Endothelial cell of umbilical vein (primary cell): ENCODE results near the gene NUAK1.

ENCODE experiments used
- EZH2 ChIP-seq: IDR thresholded peaks from 2 replicates; pipeline ENCODE4 v1.6.1; 2012; ENCODE audit warnings: borderline replicate concordance, low read depth, mild to moderate bottlenecking, moderate library complexity, low read length, inconsistent platforms; ENCODE audit not compliant: severe bottlenecking
- GATA2 ChIP-seq: IDR thresholded peaks from 2 replicates; pipeline ENCODE4 v1.7.0; 2011; ENCODE audit warnings: low read depth, mild to moderate bottlenecking, moderate library complexity, mixed read lengths, low read length; ENCODE audit not compliant: insufficient read length, insufficient read depth
- POLR2A ChIP-seq: IDR thresholded peaks from 2 replicates; pipeline ENCODE4 v1.6.1; 2012; ENCODE audit warnings: low read depth, mild to moderate bottlenecking, control low read depth, low read length
- POLR2AphosphoS5 ChIP-seq: IDR thresholded peaks from 2 replicates; pipeline ENCODE4 v1.6.1; 2012; ENCODE audit warnings: low read depth, mild to moderate bottlenecking, control low read depth, low read length, moderate library complexity; ENCODE audit not compliant: insufficient read depth
- TF ChIP-seq, protein P1 (sequence below), 2 donors: IDR thresholded peaks; 1 replicate in 1 of 2; 2 replicates in 1 of 2; pipeline ENCODE4 v1.5.1; 2011; ENCODE audit warnings: low read length in 2 of 2, mild to moderate bottlenecking in 2 of 2, moderate library complexity in 2 of 2, control low read depth in 1 of 2, inconsistent platforms in 1 of 2, low read depth in 1 of 2; ENCODE audit not compliant: insufficient read depth in 1 of 2; ENCODE audit errors: extremely low read depth in 1 of 2

DNA sequence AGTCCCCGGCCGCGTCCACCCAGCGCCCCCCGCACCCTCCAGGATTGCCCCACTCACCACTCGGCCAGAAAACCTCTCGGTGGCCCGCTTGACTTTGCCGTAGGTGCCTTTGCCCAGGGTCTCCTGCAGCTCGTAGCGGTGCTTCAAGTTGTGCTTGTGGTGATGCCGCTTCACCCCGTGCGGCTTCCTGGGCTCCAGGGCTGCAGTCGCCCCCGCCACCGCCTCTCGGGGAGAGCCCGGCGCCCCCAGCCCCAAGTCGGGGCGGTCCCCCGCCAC lies 459 bp downstream of the NUAK1 start:
- TF ChIP-seq, protein P1, sequence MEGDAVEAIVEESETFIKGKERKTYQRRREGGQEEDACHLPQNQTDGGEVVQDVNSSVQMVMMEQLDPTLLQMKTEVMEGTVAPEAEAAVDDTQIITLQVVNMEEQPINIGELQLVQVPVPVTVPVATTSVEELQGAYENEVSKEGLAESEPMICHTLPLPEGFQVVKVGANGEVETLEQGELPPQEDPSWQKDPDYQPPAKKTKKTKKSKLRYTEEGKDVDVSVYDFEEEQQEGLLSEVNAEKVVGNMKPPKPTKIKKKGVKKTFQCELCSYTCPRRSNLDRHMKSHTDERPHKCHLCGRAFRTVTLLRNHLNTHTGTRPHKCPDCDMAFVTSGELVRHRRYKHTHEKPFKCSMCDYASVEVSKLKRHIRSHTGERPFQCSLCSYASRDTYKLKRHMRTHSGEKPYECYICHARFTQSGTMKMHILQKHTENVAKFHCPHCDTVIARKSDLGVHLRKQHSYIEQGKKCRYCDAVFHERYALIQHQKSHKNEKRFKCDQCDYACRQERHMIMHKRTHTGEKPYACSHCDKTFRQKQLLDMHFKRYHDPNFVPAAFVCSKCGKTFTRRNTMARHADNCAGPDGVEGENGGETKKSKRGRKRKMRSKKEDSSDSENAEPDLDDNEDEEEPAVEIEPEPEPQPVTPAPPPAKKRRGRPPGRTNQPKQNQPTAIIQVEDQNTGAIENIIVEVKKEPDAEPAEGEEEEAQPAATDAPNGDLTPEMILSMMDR (IDR thresholded peaks at IDR 0.05; ENCODE audit: extremely low read depth in 1 of 2, insufficient read depth in 1 of 2, low read depth in 1 of 2, low read length in 2 of 2), result no peak
- TF ChIP-seq GATA2, result no peak
- no peak for TF ChIP-seq POLR2A
- no peak for TF ChIP-seq EZH2
- TF ChIP-seq POLR2AphosphoS5, result no peak
